SJCRH30 (cell line): Measurements from ENCODE around the gene ANK2. TPM values are rescaled to one million over a fixed set of nuclear protein-coding genes. Genes with fewer than 3 reads are reported as not detected.

Experiments used
- DNase-seq, 2 experiments: peaks; one replicate each; pipeline ENCODE4 v3.0.0-alpha.2; 2015 to 2020
- H3K27ac ChIP-seq: fragments of 250-450 bp; sonication (Bioruptor Pico); 2 replicates; pipeline ENCODE4 v1.5.1; 2020; ENCODE audit warnings: mild to moderate bottlenecking, moderate library complexity
- H3K27me3 ChIP-seq: fragments of 250-450 bp; sonication (Bioruptor Pico); 2 replicates; pipeline ENCODE4 v1.5.1; 2020; ENCODE audit warnings: mild to moderate bottlenecking, moderate library complexity
- H3K36me3 ChIP-seq: fragments of 250-450 bp; sonication (Bioruptor Pico); 2 replicates; pipeline ENCODE4 v1.5.1; 2020; ENCODE audit warnings: mild to moderate bottlenecking, moderate library complexity
- H3K4me1 ChIP-seq: fragments of 250-450 bp; sonication (Bioruptor Pico); 2 replicates; pipeline ENCODE4 v1.5.1; 2020; ENCODE audit warnings: mild to moderate bottlenecking, moderate library complexity
- H3K4me3 ChIP-seq: fragments of 250-450 bp; sonication (Bioruptor Pico); 2 replicates; pipeline ENCODE4 v1.5.1; 2020; ENCODE audit warnings: mild to moderate bottlenecking, moderate library complexity
- H3K9me3 ChIP-seq: fragments of 250-450 bp; sonication (Bioruptor Pico); replicated peaks from 2 replicates; pipeline ENCODE4 v1.5.1; 2020; ENCODE audit warnings: mild to moderate bottlenecking, moderate library complexity
- total RNA-seq: library from RNA; depleted of rRNA; stranded (reverse); fragments of >200 nt; shearing (Covaris generic); gene quantifications from 2 replicates; pipeline ENCODE4 v1.2.3, GENCODE V29; 2014

Gene ANK2
- total RNA-seq, 1 experiment from 2014 or later: 128 TPM

DNA sequence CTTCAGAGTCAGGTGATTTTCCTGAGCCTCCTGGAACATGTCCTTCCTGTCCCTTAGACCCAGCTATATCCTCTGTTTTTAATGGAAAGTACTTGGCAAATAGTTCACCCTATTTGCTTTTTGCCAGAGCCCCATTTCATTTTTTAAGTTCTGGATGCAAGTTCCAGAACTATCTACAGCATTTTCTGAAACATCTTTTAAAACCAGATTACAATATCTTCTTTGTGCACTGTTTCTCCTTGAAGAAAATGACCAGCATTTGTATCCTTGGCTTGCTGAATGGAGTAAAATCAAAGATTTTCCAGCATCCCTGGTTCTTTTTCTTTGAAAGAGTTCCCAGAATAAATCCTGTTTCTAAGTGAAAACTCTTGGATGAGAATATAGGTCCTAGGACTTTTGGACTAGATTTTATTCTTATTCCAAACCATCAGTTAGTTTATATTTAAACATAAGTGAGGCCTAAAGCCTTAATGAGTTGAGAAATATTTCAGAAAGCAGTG, 224.3 kb downstream of the ANK2 start:
- Histone ChIP-seq H3K4me3 (no peak overlapping the region), H3K4me1 (no peaks in the 10 kb centered on the region), H3K36me3 (peaks cover 9% of the 10 kb centered on the region; the same call in 1 of the 2 replicates), H3K9me3 (no peaks in the 10 kb centered on the region), H3K27me3 (no peaks in the 10 kb centered on the region), H3K27ac (no peak overlapping the region)
- DNase-seq: no peak

DNA sequence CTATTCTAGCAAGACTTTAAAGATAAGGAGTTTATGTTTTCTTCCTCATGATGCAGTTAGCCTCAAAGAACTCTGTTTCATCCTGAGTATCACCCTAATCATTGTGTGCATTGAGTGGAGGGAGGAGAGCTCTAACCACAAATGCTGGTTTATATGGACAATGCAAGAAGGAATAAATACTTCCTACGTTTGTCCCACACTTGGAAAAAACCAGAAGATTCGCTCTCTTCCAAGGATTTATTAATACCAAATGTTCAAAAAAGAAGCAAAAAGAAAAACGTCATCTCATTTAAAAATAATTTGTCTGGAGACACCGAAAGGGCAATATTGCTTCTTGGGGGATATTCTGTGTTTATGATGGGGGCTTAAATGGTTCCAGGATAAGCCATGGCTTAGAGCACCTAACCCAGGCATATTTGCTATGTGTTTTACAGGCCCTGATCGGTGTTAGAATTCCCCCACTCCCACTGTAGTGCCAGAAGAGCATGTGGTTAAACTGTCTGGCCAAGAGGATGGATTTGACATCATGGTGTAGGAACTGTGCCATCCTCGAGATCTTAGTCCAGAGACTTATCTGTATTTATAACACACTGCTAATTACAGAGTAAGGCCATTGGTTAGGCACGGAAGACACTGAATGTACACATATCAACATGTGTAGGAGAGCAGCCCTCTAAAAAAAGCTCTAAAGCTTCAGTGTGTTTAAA, 227.2 kb downstream of the ANK2 start:
- H3K4me3 ChIP-seq: no peak overlapping the region
- no peaks in the 10 kb centered on the region for H3K27me3 ChIP-seq
- H3K9me3 ChIP-seq: no peaks in the 10 kb centered on the region
- peaks cover 15% of the 10 kb centered on the region; the same call in 1 of the 2 replicates for H3K36me3 ChIP-seq
- H3K4me1 ChIP-seq: no peaks in the 10 kb centered on the region
- no peak for DNase-seq
- no peak overlapping the region for H3K27ac ChIP-seq

DNA sequence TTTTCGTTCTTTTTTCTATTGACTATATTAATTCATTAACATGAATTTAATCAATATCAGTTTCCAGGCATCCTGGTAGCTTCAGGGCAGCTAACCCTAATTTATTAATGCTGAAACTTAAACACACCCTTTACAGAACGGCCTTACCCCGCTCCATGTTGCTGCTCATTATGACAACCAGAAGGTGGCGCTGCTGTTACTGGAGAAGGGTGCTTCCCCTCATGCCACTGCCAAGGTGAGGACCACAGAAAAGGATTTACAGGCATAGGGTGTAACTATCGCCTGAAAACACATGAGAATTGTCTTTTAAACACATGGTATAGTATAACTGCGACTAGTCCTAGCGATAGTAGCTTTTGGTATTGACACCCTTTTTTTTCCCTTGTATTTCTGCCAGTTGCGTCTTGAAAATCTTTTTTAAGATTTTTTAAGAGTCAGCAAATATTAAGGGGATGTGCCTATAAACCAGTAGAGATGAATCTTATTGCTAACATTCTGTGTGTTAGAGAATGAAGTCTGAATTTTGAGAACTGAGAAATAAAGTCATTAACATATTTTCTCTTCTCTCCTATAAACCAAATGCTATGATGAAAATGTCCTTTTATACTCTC, 229.0 kb downstream of the ANK2 start:
- DNase-seq: peak; percentile 78 to 91
- Histone ChIP-seq H3K9me3 (no peaks in the 10 kb centered on the region), H3K27ac (no peak overlapping the region), H3K27me3 (no peaks in the 10 kb centered on the region), H3K4me1 (no peaks in the 10 kb centered on the region), H3K36me3 (peaks cover 23% of the 10 kb centered on the region), H3K4me3 (no peak overlapping the region)

DNA sequence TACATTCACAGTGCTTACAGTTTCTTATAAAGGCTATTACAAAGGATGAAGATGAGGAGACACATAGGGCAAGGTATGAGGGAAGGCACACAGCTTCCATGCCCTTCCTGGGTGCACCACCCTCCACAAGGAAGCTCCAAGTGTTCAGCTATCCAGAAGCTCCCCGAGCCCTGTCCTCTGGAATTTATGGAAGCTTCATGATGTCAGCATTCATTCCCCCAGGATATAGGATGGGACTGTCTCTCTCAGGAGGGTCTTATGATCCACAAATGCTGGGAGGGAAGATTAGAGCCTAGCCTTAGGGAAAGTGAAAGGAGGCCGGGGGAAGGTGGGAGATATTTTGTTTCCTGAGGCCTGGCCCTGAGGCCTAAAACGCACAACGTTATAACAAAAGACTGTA, 236.0 kb downstream of the ANK2 start:
- no peaks in the 10 kb centered on the region for H3K27me3 ChIP-seq
- no peak overlapping the region for H3K4me3 ChIP-seq
- no peaks in the 10 kb centered on the region for H3K9me3 ChIP-seq
- H3K4me1 ChIP-seq: no peaks in the 10 kb centered on the region
- DNase-seq: no peak
- no peak overlapping the region for H3K27ac ChIP-seq
- H3K36me3 ChIP-seq: peaks cover 17% of the 10 kb centered on the region

DNA sequence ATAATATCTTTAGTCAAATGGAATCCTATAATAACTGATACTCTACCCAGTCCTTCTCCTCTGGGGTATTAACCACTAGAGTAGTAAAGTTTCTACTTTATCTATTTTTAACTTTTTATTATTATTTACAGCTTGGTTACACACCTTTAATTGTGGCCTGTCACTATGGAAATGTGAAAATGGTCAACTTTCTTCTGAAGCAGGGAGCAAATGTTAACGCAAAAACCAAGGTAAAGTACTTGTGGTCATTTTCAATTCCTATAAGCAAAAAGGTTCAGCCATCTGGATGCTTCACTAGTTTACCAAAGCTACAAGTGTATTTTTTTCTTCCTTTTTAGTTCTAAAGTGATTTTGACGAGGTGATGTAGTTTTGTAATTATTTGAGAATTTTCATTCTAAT, 238.8 kb downstream of the ANK2 start:
- Histone ChIP-seq H3K36me3 (peaks cover 11% of the 10 kb centered on the region), H3K27ac (no peak overlapping the region), H3K4me3 (no peak overlapping the region), H3K9me3 (no peaks in the 10 kb centered on the region), H3K27me3 (no peaks in the 10 kb centered on the region), H3K4me1 (no peaks in the 10 kb centered on the region)
- DNase-seq: no peak

DNA sequence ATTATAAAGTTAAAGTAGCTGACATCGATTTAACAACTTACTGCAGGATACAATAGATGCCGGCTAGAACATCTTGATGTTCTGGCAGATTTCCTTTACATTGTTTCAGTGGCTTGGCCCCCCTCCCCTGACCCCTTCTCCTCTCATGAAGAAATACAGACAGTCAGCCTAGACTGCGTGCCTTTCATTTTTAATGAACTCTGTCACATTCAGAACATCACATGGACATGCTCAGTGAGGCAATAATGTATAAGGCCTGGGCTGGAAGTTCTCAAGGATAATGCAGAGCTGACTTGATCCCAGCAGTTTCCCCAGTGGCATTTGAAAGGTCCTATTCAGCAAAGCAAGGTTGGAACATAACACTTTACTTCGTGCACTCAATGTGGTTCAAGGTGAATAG, 239.2 kb downstream of the ANK2 start:
- H3K36me3 ChIP-seq: peaks cover 8% of the 10 kb centered on the region
- no peak overlapping the region for H3K27ac ChIP-seq
- no peak for DNase-seq
- no peak overlapping the region for H3K4me3 ChIP-seq
- no peaks in the 10 kb centered on the region for H3K9me3 ChIP-seq
- no peaks in the 10 kb centered on the region for H3K27me3 ChIP-seq
- no peaks in the 10 kb centered on the region for H3K4me1 ChIP-seq

DNA sequence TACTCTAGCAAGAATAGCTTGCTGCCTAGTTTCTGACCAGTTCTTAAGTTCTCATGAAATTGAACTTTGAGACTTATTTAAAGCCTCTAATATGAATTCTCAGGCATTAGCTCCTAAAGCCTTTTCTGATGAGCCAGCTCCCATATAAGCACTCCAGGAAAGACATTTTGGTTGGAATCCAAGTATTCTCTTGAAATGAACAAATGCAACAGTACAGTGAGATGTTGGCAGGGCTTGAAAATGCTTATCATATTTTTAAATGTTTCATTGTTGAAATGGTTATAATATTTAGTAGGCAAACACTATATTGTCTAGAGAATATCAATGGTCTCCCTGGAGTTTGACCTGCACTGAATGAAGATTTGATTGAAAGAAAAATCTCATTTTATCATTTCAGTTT, 240.3 kb downstream of the ANK2 start:
- Histone ChIP-seq H3K27me3 (no peaks in the 10 kb centered on the region), H3K27ac (no peak overlapping the region), H3K4me3 (no peak overlapping the region), H3K9me3 (no peaks in the 10 kb centered on the region), H3K4me1 (no peaks in the 10 kb centered on the region), H3K36me3 (peaks cover 9% of the 10 kb centered on the region)
- no peak for DNase-seq

DNA sequence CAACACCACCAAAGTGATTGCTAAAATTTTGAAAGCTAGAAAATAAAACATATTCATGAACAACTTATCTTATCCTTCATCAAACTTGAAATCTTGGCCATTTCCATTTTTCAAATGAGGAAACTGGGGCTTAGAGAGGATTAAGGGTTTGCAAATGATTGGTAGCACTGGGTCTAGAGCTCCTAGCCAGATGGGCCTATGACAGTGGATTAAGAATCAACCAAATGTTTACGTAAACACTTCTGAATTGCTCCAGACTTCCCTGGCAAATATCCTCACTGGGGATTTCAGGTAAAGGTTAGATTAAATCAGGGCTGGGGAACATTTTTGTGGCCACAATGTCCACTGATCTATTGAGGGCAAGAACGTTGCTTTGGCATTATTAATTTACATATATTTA, 241.2 kb downstream of the ANK2 start:
- Histone ChIP-seq H3K27me3 (no peaks in the 10 kb centered on the region), H3K9me3 (no peaks in the 10 kb centered on the region), H3K36me3 (peaks cover 11% of the 10 kb centered on the region), H3K4me1 (no peaks in the 10 kb centered on the region), H3K27ac (no peak overlapping the region), H3K4me3 (no peak overlapping the region)
- no peak for DNase-seq

DNA sequence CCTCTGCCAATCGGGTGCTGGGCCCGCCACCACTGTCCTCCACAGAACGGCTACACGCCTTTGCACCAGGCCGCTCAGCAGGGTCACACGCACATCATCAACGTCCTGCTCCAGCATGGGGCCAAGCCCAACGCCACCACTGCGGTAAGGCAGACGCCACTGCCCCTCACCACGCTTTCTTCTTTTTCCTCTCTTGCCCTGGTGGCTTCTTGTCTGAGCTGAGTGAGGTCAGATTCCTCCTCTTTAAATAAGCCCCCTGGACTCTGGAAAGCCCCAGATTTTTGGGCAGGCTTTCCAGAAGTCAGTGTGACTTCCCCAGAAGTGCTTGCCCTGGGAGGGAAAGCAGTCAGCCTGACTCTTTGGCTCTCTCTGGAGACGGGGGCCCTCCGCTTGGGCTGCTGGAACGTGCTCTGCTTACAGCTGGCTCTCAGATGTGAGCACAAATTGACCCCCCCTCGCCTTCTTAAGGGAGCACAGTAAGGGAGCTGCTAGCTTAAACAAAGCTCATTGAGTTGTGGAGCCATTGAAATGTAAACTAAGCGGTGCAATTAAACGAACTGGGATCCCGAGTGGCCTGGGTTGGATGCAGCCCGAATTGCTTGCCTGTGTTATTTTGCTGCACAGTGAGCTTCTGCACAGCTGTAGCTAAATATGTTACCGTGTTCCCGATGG, 243.1 kb downstream of the ANK2 start:
- Histone ChIP-seq H3K9me3 (no peaks in the 10 kb centered on the region), H3K27me3 (no peaks in the 10 kb centered on the region), H3K4me3 (no peak overlapping the region), H3K27ac (no peak overlapping the region), H3K36me3 (peaks cover 16% of the 10 kb centered on the region), H3K4me1 (no peaks in the 10 kb centered on the region)
- no peak for DNase-seq

DNA sequence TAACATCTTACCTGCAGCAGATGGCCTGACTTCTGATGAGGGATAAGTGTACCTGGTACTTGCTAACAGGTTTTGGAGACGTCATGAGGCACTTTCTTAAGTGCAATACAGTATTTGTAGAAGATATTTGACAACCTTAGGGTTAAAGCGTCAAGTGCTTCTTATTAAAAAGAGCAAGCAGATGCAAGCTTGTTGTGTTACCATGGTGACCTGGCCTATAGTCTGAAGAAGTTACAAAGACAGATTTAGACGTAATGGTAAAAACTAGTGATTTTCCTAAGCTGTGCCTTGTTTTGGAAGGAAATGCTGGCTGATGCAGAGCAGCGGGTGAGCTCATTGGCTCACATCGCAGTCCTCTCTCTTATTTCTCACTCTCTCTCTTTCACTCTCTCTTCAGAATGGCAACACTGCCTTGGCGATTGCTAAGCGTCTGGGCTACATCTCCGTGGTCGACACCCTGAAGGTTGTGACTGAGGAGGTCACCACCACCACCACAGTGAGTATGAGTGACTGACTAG, 243.6 kb downstream of the ANK2 start:
- Histone ChIP-seq H3K36me3 (peaks cover 16% of the 10 kb centered on the region), H3K9me3 (no peaks in the 10 kb centered on the region), H3K27ac (no peak overlapping the region), H3K4me3 (no peak overlapping the region), H3K4me1 (no peaks in the 10 kb centered on the region), H3K27me3 (no peaks in the 10 kb centered on the region)
- no peak for DNase-seq

DNA sequence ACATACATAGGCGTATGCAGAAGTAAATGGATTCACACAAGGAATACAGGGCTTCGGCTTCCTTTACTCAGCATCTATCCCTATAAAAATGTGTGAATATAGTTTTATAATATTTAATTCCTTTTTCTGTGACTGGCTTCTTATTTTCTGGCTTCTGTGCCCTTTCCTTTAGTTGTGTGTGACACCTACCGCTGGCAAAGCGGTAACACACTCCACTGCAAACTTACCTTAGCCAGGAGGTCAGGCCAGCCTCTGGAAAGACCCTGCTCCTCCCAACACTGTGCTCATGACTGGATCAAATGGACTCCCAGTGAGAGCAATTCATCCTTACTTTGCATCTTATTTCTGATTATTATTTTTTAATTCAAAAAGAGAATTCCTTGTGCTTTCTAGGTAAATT, 244.2 kb downstream of the ANK2 start:
- no peaks in the 10 kb centered on the region for H3K9me3 ChIP-seq
- no peaks in the 10 kb centered on the region for H3K27me3 ChIP-seq
- no peak overlapping the region for H3K27ac ChIP-seq
- peaks cover 18% of the 10 kb centered on the region for H3K36me3 ChIP-seq
- no peak overlapping the region for H3K4me3 ChIP-seq
- no peak for DNase-seq
- no peaks in the 10 kb centered on the region for H3K4me1 ChIP-seq

DNA sequence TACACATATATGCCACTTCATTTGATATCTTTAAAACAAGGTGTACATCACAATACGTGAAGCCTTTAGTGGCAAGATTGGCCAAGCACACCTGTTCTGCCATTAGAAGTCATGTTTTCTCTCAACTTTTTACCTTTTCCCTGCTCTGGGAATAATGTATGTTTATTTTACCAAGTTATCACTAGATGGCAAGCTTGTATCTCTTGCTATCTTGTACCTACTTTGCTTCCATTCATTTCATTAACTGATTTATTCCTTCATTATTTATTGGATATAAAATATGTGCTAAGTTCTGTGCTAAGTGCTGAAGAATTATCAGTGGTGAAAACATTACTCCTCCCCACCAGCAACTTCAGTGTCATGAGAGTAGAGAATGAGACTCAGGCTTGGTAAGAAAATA, 245.5 kb downstream of the ANK2 start:
- Histone ChIP-seq H3K27ac (no peak overlapping the region), H3K4me1 (no peaks in the 10 kb centered on the region), H3K36me3 (peaks cover 20% of the 10 kb centered on the region), H3K27me3 (no peaks in the 10 kb centered on the region), H3K4me3 (no peak overlapping the region), H3K9me3 (no peaks in the 10 kb centered on the region)
- no peak for DNase-seq

DNA sequence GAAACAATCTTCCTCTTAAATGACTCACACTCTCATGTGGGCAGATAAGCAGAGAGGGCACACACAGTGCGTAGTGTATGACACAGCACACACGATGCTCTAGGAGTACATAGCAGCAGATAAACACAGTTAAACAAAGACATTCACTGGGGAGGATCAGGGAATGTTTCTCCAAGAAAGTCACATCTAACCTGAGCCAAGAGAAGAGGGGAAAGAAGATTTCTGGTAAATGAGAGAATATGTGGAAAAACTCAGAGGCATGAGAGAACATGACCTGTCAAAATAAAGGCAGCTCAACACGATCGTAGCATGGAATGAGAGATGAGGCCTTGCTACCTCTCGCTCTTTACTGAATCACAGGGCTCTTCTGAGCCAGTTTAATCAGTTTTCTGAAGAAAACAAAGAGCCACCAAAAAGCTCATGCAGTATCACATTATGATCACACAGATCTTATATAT, 251.0 kb downstream of the ANK2 start:
- no peak overlapping the region for H3K27ac ChIP-seq

DNA sequence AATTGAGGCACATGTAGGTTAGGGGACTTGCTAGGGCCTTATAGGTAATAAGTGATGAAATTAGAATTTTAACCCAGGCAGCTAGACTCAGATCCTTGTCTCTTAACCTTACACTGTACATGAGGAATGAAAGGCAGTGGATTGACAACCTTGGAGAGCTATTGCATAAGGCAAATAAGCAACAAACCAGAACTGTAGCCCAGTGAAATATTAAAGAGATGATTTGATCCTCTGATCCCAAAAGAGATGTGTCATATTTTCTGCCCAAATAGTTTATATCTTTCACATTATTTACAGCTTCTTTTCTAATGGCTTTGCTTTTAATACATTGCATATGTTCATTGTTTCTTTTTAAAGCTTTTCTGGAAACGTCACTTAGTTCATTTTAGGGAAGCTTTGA, 252.6 kb downstream of the ANK2 start:
- no peak for DNase-seq
- no peak overlapping the region for H3K27ac ChIP-seq

More for the DNA sequence above, 251.0 kb downstream of the ANK2 start:
- H3K36me3 ChIP-seq: peaks cover 19% of the 10 kb centered on the region
- H3K27me3 ChIP-seq: no peaks in the 10 kb centered on the region
- H3K4me1 ChIP-seq: no peaks in the 10 kb centered on the region
- no peak for DNase-seq
- H3K4me3 ChIP-seq: no peak overlapping the region
- H3K9me3 ChIP-seq: no peaks in the 10 kb centered on the region

DNA sequence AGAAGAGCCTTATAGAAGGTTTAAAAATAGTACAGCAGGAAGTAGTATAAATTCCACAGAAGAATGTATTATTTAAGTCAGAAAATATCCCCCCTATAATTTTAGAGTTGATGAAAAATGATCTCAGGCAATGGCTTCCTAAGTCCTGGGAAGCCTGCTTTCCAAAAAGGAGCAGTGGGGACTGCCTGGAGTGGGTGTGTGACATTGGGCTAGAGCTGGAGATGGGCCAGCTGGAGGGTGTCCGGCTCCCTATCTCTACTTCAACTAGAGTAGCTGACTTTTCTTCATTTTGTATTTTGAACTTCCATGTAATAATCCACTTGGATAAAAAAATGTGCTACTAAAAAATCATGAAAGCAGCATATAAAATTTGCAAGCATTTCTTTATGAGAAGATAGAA, 253.9 kb downstream of the ANK2 start:
- DNase-seq: no peak
- H3K36me3 ChIP-seq: peaks cover 14% of the 10 kb centered on the region
- H3K27me3 ChIP-seq: no peaks in the 10 kb centered on the region
- no peaks in the 10 kb centered on the region for H3K4me1 ChIP-seq
- H3K27ac ChIP-seq: no peak overlapping the region
- no peaks in the 10 kb centered on the region for H3K9me3 ChIP-seq
- no peak overlapping the region for H3K4me3 ChIP-seq

More for the DNA sequence above, 252.6 kb downstream of the ANK2 start:
- H3K9me3 ChIP-seq: no peaks in the 10 kb centered on the region
- H3K4me1 ChIP-seq: no peaks in the 10 kb centered on the region
- peaks cover 14% of the 10 kb centered on the region for H3K36me3 ChIP-seq
- no peaks in the 10 kb centered on the region for H3K27me3 ChIP-seq
- no peak overlapping the region for H3K4me3 ChIP-seq
